ENCODE data around the gene HOXB9.

DNA sequence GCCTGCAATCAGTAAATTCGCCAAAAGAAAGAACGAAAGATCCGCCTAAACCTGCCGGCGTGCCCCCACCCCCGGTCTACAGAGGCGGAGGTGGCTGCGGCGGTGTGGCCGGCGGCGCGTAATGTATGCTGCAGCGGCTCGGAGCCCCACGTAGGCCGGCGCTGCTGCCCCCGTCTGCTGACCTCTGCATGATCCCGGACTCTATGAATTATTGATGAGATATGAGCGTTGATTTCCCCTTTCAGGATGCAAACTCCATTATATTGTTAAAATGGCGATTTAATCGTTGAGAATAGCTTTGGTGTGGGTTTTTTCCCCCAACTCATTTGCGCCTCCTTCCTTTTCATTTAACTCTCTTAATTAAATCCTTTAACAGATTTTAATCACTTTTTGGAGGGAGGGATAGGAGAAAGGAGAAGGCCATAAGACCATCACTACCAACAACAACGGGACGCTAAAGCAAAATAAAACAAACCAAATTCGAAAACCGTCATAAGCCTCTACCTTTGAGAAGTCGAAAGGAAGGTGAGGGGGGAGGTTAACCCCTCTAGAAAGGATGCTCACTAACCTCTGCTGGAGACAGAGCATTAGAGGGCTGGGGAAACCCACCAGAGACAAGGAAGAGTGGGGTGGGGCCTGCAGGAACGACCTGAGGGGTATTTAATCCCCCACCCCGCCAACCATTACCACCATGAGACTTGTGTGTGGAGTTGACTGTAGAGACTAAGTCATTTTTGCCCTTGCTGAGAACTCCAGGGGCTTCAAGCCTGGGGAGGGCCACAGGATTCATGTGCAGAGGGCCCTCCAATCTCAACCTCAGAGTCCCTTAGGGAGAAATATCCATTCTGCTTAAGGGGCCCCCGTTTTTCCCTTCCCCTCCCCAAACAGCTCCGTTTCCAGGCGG, 39.6 kb downstream of the HOXB9 start:
- TF ChIP-seq, protein P1, sequence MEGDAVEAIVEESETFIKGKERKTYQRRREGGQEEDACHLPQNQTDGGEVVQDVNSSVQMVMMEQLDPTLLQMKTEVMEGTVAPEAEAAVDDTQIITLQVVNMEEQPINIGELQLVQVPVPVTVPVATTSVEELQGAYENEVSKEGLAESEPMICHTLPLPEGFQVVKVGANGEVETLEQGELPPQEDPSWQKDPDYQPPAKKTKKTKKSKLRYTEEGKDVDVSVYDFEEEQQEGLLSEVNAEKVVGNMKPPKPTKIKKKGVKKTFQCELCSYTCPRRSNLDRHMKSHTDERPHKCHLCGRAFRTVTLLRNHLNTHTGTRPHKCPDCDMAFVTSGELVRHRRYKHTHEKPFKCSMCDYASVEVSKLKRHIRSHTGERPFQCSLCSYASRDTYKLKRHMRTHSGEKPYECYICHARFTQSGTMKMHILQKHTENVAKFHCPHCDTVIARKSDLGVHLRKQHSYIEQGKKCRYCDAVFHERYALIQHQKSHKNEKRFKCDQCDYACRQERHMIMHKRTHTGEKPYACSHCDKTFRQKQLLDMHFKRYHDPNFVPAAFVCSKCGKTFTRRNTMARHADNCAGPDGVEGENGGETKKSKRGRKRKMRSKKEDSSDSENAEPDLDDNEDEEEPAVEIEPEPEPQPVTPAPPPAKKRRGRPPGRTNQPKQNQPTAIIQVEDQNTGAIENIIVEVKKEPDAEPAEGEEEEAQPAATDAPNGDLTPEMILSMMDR (IDR thresholded peaks at IDR 0.05; ENCODE audit: insufficient read depth, low read length): no peak
- TF ChIP-seq REST (IDR thresholded peaks at IDR 0.05; ENCODE audit: insufficient replicate concordance, low read depth): no peak
- TF ChIP-seq POLR2AphosphoS5 (IDR thresholded peaks at IDR 0.05; ENCODE audit: low read depth): no peak
- no peak for TF ChIP-seq SPI1 (IDR thresholded peaks at IDR 0.05; ENCODE audit: borderline replicate concordance, low read depth)
